Measurements from ENCODE around the gene FCF1. TPM values are rescaled to one million over a fixed set of nuclear protein-coding genes. Genes with fewer than 3 reads are reported as not detected.

FCF1 gene
- total and polyA plus RNA-seq, 2 experiments from 2014 or later: 12.3 to 43.6 TPM

DNA sequence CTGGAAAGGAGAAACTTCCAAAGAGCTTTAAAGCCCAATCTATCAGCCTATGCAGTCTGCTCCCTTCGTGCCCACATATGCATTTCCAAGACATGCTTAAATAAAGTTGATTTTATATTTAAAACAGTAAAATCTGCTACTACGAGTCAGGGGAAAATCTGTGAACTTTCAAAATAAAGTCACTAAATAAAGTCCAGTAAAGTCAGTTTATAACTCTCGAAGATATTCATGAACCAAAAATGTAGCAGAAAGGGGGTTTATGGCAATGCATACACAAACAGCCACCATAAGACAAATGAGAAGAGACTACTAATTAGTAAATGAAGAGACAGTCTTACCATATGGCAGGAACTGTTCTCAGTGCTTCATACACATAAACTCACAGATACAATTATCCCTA, 19.8 kb upstream of the FCF1 start:
- Histone ChIP-seq H2AFZ (no peak overlapping the region), H3K4me1 (ENCODE audit: insufficient read depth) (no peaks in the 10 kb centered on the region), H4K20me1 (ENCODE audit: insufficient read depth, poor library complexity, severe bottlenecking) (peaks cover 8% of the 10 kb centered on the region), H3K27ac (no peak overlapping the region), H3K4me3 (no peak overlapping the region), H3K27me3 (no peaks in the 10 kb centered on the region), H3K4me2 (no peak overlapping the region), H3K79me2 (peaks cover 48% of the 10 kb centered on the region), H3K9me2 (replicated peaks; ENCODE audit: insufficient read depth) (no peaks in the 10 kb centered on the region), H3K9me3 (ENCODE audit: low read depth) (no peaks in the 10 kb centered on the region), H3K36me3 (replicated peaks; ENCODE audit: insufficient read depth, low read depth) (no peaks in the 10 kb centered on the region)
- 98% methylated on average over 3 of the region's 3 CpGs for WGBS (ENCODE audit: low lambda C conversion rate, missing lambda C conversion rate)
- no peak for TF ChIP-seq EZH2 (IDR thresholded peaks at IDR 0.05; ENCODE audit: borderline replicate concordance)
- DNase-seq (ENCODE audit: low spot score): no peak

DNA sequence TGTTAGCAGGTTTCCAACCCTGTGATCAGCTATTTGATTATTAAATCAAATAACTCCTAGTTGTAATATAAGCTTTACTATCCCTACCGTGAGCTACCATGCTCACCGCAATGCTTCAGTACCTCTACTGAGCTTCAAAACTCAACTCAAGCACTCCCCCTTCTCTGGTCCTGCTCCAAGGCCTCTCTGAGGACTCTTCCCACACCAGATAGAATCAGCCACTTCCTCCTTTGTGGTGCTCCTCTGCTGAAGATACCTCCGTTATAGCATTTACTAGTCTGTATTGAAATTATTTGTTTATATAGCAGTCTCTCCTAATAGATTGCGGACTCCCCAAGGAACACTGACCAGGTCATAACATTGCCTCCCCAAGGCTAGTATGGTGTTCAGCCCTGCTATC, 17.5 kb upstream of the FCF1 start:
- no peak for TF ChIP-seq EZH2phosphoT487 (IDR thresholded peaks at IDR 0.05; ENCODE audit: low read depth, severe bottlenecking, unreplicated experiment)
- TF ChIP-seq EZH2 (IDR thresholded peaks at IDR 0.05; ENCODE audit: borderline replicate concordance): no peak
- TF ChIP-seq, protein P1, sequence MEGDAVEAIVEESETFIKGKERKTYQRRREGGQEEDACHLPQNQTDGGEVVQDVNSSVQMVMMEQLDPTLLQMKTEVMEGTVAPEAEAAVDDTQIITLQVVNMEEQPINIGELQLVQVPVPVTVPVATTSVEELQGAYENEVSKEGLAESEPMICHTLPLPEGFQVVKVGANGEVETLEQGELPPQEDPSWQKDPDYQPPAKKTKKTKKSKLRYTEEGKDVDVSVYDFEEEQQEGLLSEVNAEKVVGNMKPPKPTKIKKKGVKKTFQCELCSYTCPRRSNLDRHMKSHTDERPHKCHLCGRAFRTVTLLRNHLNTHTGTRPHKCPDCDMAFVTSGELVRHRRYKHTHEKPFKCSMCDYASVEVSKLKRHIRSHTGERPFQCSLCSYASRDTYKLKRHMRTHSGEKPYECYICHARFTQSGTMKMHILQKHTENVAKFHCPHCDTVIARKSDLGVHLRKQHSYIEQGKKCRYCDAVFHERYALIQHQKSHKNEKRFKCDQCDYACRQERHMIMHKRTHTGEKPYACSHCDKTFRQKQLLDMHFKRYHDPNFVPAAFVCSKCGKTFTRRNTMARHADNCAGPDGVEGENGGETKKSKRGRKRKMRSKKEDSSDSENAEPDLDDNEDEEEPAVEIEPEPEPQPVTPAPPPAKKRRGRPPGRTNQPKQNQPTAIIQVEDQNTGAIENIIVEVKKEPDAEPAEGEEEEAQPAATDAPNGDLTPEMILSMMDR (IDR thresholded peaks at IDR 0.05; ENCODE audit: poor library complexity): no peak
- H3K27ac ChIP-seq: no peak overlapping the region
- no peak overlapping the region for H3K4me3 ChIP-seq
- peaks cover 66% of the 10 kb centered on the region for H3K79me2 ChIP-seq
- no peaks in the 10 kb centered on the region for H3K9me2 ChIP-seq (replicated peaks; ENCODE audit: insufficient read depth)
- no peak overlapping the region for H2AFZ ChIP-seq
- no peaks in the 10 kb centered on the region for H3K27me3 ChIP-seq
- peaks cover 10% of the 10 kb centered on the region for H4K20me1 ChIP-seq (ENCODE audit: insufficient read depth, poor library complexity, severe bottlenecking)
- H3K4me1 ChIP-seq (ENCODE audit: insufficient read depth): no peaks in the 10 kb centered on the region
- no peaks in the 10 kb centered on the region for H3K36me3 ChIP-seq (replicated peaks; ENCODE audit: insufficient read depth, low read depth)
- no peaks in the 10 kb centered on the region for H3K9me3 ChIP-seq (ENCODE audit: low read depth)
- WGBS (ENCODE audit: low lambda C conversion rate, missing lambda C conversion rate): 88% methylated on average over 4 of the region's 4 CpGs
- no peak overlapping the region for H3K4me2 ChIP-seq
- DNase-seq (ENCODE audit: low spot score): no peak

DNA sequence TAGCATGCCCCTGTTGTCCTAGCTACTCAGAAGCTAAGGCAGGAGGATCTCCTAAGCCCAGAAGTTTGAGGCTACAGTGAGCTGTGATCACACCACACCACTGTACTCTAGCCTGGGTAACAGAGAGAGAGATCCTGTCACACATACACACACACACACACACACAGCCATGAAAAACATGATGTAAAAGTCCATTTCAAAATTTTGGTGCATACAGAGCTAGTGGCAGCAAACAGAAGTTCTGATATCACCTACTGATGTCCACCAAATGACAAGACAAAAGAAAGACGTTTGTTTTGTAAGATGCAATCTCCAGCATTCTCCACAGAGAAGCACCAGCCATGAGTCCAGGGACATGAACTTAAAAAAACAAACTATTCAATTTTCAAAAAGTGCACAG, 15.9 kb upstream of the FCF1 start:
- TF ChIP-seq, protein P1 (IDR thresholded peaks at IDR 0.05; ENCODE audit: poor library complexity): no peak
- no peak for TF ChIP-seq EZH2 (IDR thresholded peaks at IDR 0.05; ENCODE audit: borderline replicate concordance)
- TF ChIP-seq EZH2phosphoT487 (IDR thresholded peaks at IDR 0.05; ENCODE audit: low read depth, severe bottlenecking, unreplicated experiment): no peak
- Histone ChIP-seq H3K9me2 (replicated peaks; ENCODE audit: insufficient read depth) (no peaks in the 10 kb centered on the region), H3K27ac (no peak overlapping the region), H3K36me3 (replicated peaks; ENCODE audit: insufficient read depth, low read depth) (no peaks in the 10 kb centered on the region), H3K79me2 (peaks cover 82% of the 10 kb centered on the region), H3K4me1 (ENCODE audit: insufficient read depth) (no peaks in the 10 kb centered on the region), H3K4me2 (no peak overlapping the region), H3K27me3 (no peaks in the 10 kb centered on the region), H3K4me3 (no peak overlapping the region), H3K9me3 (ENCODE audit: low read depth) (no peaks in the 10 kb centered on the region), H2AFZ (no peak overlapping the region), H4K20me1 (ENCODE audit: insufficient read depth, poor library complexity, severe bottlenecking) (peaks cover 10% of the 10 kb centered on the region)
- WGBS (ENCODE audit: low lambda C conversion rate, missing lambda C conversion rate): 86% methylated on average over 1 of the region's 1 CpG
- no peak for DNase-seq (ENCODE audit: low spot score)

DNA sequence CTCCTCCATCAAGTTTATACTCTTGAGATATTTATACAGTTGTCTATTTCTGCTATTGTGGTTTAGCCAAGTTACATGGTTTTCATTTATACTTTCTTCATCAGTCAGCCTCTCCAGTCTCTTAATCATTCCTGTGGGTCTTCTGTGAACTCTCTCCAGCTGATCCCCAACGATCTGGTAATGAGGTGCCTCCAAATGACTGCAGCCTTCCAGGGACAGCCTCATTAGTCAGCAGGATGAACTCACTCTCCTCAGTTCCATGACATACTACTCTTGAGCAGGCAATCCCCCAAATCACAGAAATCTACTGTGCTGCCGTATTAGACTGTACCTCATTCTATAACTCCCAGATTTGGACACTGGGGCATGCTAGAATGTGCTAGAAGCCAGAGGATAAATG, 15.4 kb upstream of the FCF1 start:
- WGBS (ENCODE audit: low lambda C conversion rate, missing lambda C conversion rate): 78% methylated on average over 2 of the region's 2 CpGs
- no peak overlapping the region for H3K4me3 ChIP-seq
- no peaks in the 10 kb centered on the region for H3K9me3 ChIP-seq (ENCODE audit: low read depth)
- TF ChIP-seq EZH2phosphoT487 (IDR thresholded peaks at IDR 0.05; ENCODE audit: low read depth, severe bottlenecking, unreplicated experiment) (no peak), EZH2 (IDR thresholded peaks at IDR 0.05; ENCODE audit: borderline replicate concordance) (no peak)
- TF ChIP-seq, protein P1 (IDR thresholded peaks at IDR 0.05; ENCODE audit: poor library complexity): no peak
- H2AFZ ChIP-seq: no peak overlapping the region
- peaks cover 10% of the 10 kb centered on the region for H4K20me1 ChIP-seq (ENCODE audit: insufficient read depth, poor library complexity, severe bottlenecking)
- H3K36me3 ChIP-seq (replicated peaks; ENCODE audit: insufficient read depth, low read depth): no peaks in the 10 kb centered on the region
- H3K4me1 ChIP-seq (ENCODE audit: insufficient read depth): no peaks in the 10 kb centered on the region
- no peak overlapping the region for H3K27ac ChIP-seq
- H3K79me2 ChIP-seq: peaks cover 87% of the 10 kb centered on the region
- no peaks in the 10 kb centered on the region for H3K9me2 ChIP-seq (replicated peaks; ENCODE audit: insufficient read depth)
- no peak for DNase-seq (ENCODE audit: low spot score)
- no peak overlapping the region for H3K4me2 ChIP-seq
- no peaks in the 10 kb centered on the region for H3K27me3 ChIP-seq
